ENCODE results near the gene MORC4. TPM values are rescaled to one million over a fixed set of nuclear protein-coding genes. Genes with fewer than 3 reads are reported as not detected.

MORC4 gene
- total RNA-seq, 1 donor from 2014 or later: 18.1 TPM

DNA sequence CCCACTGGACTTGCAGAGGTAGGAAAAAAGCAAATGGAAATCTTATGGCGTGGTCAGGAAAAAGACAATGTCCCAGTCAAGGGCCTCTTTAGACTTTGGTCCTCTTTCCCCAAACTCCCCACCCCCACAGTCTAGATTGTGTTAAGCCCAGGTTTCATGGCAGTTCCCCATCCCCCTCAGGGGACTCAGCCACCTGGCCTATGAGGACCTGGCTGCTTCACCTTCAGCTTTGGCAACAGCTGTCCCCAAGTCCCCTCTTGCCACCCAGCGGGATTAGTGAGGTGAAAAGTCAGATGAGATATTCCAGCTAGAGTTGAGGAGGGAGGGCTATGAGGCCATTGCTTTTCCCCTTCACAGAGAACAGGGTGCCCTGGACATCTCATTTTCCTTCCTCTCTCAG, 97.3 kb downstream of the MORC4 start:
- Mint-ChIP-seq H3K9me3 (no peaks in the 10 kb centered on the region), H3K4me3 (no peak overlapping the region), H3K27ac (no peak overlapping the region), H3K27me3 (no peaks in the 10 kb centered on the region), H3K36me3 (no peaks in the 10 kb centered on the region), H3K4me1 (ENCODE audit: unreplicated experiment) (peaks cover 11% of the 10 kb centered on the region)
- no peak for DNase-seq (ENCODE audit: extremely low spot score, unreplicated experiment)
- TF ChIP-seq, protein P1, sequence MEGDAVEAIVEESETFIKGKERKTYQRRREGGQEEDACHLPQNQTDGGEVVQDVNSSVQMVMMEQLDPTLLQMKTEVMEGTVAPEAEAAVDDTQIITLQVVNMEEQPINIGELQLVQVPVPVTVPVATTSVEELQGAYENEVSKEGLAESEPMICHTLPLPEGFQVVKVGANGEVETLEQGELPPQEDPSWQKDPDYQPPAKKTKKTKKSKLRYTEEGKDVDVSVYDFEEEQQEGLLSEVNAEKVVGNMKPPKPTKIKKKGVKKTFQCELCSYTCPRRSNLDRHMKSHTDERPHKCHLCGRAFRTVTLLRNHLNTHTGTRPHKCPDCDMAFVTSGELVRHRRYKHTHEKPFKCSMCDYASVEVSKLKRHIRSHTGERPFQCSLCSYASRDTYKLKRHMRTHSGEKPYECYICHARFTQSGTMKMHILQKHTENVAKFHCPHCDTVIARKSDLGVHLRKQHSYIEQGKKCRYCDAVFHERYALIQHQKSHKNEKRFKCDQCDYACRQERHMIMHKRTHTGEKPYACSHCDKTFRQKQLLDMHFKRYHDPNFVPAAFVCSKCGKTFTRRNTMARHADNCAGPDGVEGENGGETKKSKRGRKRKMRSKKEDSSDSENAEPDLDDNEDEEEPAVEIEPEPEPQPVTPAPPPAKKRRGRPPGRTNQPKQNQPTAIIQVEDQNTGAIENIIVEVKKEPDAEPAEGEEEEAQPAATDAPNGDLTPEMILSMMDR (conservative IDR thresholded peaks at IDR 0.05): no peak

DNA sequence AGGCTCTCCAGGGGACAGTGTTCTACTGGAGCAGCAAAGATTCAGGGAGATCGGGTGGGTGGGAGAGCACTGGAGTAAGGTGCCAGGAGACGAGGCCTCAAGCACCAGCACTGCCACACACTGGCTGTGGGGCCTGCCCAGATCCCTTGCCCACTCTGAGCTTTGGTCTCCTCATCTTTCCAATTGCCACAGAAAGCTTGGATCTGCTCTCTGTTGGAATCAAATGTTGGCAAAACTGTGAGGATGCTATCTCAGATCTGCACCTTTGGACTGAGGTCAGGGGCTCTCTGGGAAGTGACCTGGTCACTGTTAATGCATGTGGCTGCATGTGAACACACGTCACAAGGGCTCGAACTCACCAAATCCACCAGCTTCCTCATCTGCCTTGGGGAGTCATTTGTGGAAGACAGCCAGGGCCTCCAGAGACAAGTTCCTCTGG, 98.2 kb downstream of the MORC4 start:
- no peaks in the 10 kb centered on the region for H3K36me3 Mint-ChIP-seq
- H3K4me3 Mint-ChIP-seq: no peak overlapping the region
- H3K9me3 Mint-ChIP-seq: no peaks in the 10 kb centered on the region
- no peak overlapping the region for H3K27ac Mint-ChIP-seq
- no peaks in the 10 kb centered on the region for H3K27me3 Mint-ChIP-seq
- no peak for DNase-seq (ENCODE audit: extremely low spot score, unreplicated experiment)
- TF ChIP-seq, protein P1 (conservative IDR thresholded peaks at IDR 0.05): no peak
- H3K4me1 Mint-ChIP-seq (ENCODE audit: unreplicated experiment): peaks cover 9% of the 10 kb centered on the region

DNA sequence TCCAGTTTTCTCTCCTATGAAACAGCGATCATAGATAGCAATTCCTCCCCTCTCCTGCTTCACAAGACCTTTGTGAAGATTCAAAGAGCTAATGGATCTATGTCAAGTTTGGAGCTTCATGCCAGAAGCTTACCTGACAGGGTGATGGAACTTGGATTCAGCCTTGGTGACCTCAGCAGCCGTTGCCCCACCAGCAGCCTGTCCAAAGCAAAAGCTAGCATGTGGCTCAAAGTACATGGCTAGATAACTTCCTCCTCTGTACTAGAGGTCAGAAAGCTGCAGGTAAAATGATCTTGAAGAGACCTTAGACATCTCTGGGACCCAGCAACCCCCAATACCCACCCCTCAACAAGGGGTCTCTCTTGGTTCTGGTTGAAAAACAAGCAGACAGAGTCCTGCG, 98.7 kb downstream of the MORC4 start:
- Mint-ChIP-seq H3K4me1 (ENCODE audit: unreplicated experiment) (peaks cover 4% of the 10 kb centered on the region), H3K4me3 (no peak overlapping the region), H3K36me3 (no peaks in the 10 kb centered on the region), H3K27me3 (no peaks in the 10 kb centered on the region), H3K27ac (no peak overlapping the region), H3K9me3 (no peaks in the 10 kb centered on the region)
- no peak for DNase-seq (ENCODE audit: extremely low spot score, unreplicated experiment)
- TF ChIP-seq, protein P1 (conservative IDR thresholded peaks at IDR 0.05): no peak

- no peak overlapping the region for H3K27ac Mint-ChIP-seq
- no peaks in the 10 kb centered on the region for H3K36me3 Mint-ChIP-seq
- DNase-seq (ENCODE audit: extremely low spot score, unreplicated experiment): no peak
- no peaks in the 10 kb centered on the region for H3K4me1 Mint-ChIP-seq (ENCODE audit: unreplicated experiment)
- no peaks in the 10 kb centered on the region for H3K27me3 Mint-ChIP-seq
- no peaks in the 10 kb centered on the region for H3K9me3 Mint-ChIP-seq
- TF ChIP-seq, protein P1 (conservative IDR thresholded peaks at IDR 0.05): no peak
- H3K4me3 Mint-ChIP-seq: no peak overlapping the region
These were observed 100.2 kb downstream of the MORC4 start for GRCh38 chrX:106899841-106900240.

DNA sequence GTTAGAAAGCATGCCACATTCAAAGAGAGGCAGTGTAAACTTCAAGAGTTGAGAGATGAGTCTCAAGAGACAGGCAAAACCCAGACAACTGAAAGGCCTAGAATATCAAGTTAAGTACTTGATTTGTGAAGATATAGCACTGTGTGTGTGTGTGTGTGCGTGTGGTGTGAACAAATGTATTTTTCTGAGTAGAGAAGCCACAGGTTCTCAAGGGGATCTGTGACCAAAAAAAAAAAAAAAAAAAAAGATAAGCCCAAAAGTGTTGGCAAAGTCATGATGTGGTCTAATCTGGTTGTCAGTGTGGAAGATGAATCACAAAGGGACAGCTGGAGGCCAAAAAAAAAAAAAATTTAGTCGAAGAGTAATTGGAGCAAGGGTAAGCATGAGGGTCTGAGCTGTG, 100.7 kb downstream of the MORC4 start:
- Mint-ChIP-seq H3K9me3 (no peaks in the 10 kb centered on the region), H3K36me3 (no peaks in the 10 kb centered on the region), H3K4me1 (ENCODE audit: unreplicated experiment) (no peaks in the 10 kb centered on the region), H3K27me3 (no peaks in the 10 kb centered on the region), H3K27ac (no peak overlapping the region), H3K4me3 (no peak overlapping the region)
- TF ChIP-seq, protein P1 (conservative IDR thresholded peaks at IDR 0.05): no peak
- no peak for DNase-seq (ENCODE audit: extremely low spot score, unreplicated experiment)

- H3K36me3 Mint-ChIP-seq: no peaks in the 10 kb centered on the region
- H3K27me3 Mint-ChIP-seq: no peaks in the 10 kb centered on the region
- no peak overlapping the region for H3K27ac Mint-ChIP-seq
- TF ChIP-seq, protein P1 (conservative IDR thresholded peaks at IDR 0.05): peak; percentile 58
- no peak for DNase-seq (ENCODE audit: extremely low spot score, unreplicated experiment)
- H3K4me3 Mint-ChIP-seq: no peak overlapping the region
- no peaks in the 10 kb centered on the region for H3K4me1 Mint-ChIP-seq (ENCODE audit: unreplicated experiment)
- H3K9me3 Mint-ChIP-seq: no peaks in the 10 kb centered on the region
These were observed 101.5 kb downstream of the MORC4 start for GRCh38 chrX:106898462-106898861.
